Left lung (tissue), 10 donors: ENCODE measurements around the gene FRZB. TPM values are rescaled to one million over a fixed set of nuclear protein-coding genes. Genes with fewer than 3 reads are reported as not detected.
"Not testable (repeated sequence)": the region's sequence is repeated elsewhere in the genome, so short reads cannot be mapped to it uniquely, and the experiment has no call there.

ENCODE experiments used
- ATAC-seq: fragments of 200-7000 bp; cut with Tn5 transposase; one replicate; pipeline ENCODE4 v1.9.1; 2020; ENCODE audit warnings: moderate library complexity
- DNase-seq, 4 donors: peaks; one replicate each; pipeline ENCODE4 v3.0.0-alpha.2; 2013 to 2020
- H3K27ac ChIP-seq, 2 donors: fragments of 200-600 bp; sonication (generic) in 1 of 2; one replicate each; pipeline versions ENCODE4 v1.5.0 to v1.8.0; 2020 to 2021
- H3K27me3 ChIP-seq, 2 donors: fragments of 200-600 bp; sonication (generic) in 1 of 2; one replicate each; pipeline versions ENCODE4 v1.5.0 to v1.8.0; 2020 to 2021
- H3K36me3 ChIP-seq, 2 donors: fragments of 200-600 bp; sonication (generic) in 1 of 2; one replicate each; pipeline versions ENCODE4 v1.5.0 to v1.8.0; 2020 to 2021
- H3K4me1 ChIP-seq, 2 donors: fragments of 200-600 bp; one replicate each; pipeline ENCODE4 v1.8.0; 2021
- H3K4me3 ChIP-seq, 2 donors: fragments of 200-600 bp; sonication (generic) in 1 of 2; one replicate each; pipeline versions ENCODE4 v1.5.0 to v1.8.0; 2020 to 2021; ENCODE audit warnings: mild to moderate bottlenecking in 1 of 2
- H3K9me3 ChIP-seq, 2 donors: fragments of 200-600 bp; sonication (generic) in 1 of 2; one replicate each; pipeline versions ENCODE4 v1.5.0 to v1.8.0; 2020 to 2021
- intact Hi-C, 2 donors: fragments of 100-400 bp; cut with DNase I; formaldehyde crosslinking; loops; one replicate each; pipeline versions ENCODE4 v1.11.2 to v1.14.2; 2022
- polyA plus RNA-seq, 6 donors: library from polyadenylated mRNA; unstranded; fragments of 120-200 nt; gene quantifications; one replicate each; pipeline ENCODE4 v1.2.1, GENCODE V29; 2013; ENCODE audit not compliant: insufficient read length in 6 of 6
- total RNA-seq, 2 donors: library from RNA; stranded (reverse); fragmentation: NEBNext Ultra II Directional; extraction: Animal tissue kit (Norgen Biotek cat#: 25700); gene quantifications; one replicate each; pipeline ENCODE4 v1.2.1, GENCODE V29; 2021
- TF ChIP-seq, protein P1 (sequence below), 2 donors: fragments of 200-600 bp; sonication (generic) in 1 of 2; IDR thresholded peaks; one replicate each; pipeline versions ENCODE4 v1.5.0 to v1.8.0; 2021; ENCODE audit warnings: antibody characterized with exemption in 2 of 2
- donor health status: DM: no; HTN: yes; CAD: no.
- donor health status: DM: no; HTN: no; CAD: no.

FRZB gene
- total and polyA plus RNA-seq, 8 donors = 0.76 to 3.8 (median 2.6) TPM

DNA sequence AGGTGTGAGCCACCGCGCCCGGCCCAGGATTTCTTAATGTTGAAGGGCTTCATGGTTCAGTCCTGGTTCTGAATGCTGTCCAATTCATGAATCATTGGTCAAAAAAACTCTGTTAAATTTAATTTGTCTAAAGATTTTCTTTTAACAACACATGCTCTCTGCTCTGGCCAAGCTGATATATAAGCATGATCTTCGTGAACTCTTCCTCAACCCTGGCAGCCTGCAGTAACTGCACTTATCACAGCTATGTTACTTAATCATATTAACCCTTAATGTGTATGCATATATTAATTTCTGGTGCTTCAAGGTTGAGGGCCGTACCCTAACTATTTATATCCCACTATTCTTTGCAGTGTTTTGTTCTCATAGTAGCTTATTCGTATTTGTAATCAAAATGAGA, 29.4 kb upstream of the FRZB start:
- ATAC-seq (no peak), DNase-seq (no peak)
- TF ChIP-seq, protein P1, sequence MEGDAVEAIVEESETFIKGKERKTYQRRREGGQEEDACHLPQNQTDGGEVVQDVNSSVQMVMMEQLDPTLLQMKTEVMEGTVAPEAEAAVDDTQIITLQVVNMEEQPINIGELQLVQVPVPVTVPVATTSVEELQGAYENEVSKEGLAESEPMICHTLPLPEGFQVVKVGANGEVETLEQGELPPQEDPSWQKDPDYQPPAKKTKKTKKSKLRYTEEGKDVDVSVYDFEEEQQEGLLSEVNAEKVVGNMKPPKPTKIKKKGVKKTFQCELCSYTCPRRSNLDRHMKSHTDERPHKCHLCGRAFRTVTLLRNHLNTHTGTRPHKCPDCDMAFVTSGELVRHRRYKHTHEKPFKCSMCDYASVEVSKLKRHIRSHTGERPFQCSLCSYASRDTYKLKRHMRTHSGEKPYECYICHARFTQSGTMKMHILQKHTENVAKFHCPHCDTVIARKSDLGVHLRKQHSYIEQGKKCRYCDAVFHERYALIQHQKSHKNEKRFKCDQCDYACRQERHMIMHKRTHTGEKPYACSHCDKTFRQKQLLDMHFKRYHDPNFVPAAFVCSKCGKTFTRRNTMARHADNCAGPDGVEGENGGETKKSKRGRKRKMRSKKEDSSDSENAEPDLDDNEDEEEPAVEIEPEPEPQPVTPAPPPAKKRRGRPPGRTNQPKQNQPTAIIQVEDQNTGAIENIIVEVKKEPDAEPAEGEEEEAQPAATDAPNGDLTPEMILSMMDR (IDR thresholded peaks at IDR 0.05) = no peak
- Histone ChIP-seq H3K27me3 (no peaks in the 10 kb centered on the region), H3K36me3 (no peaks in the 10 kb centered on the region), H3K9me3 (no peaks in the 10 kb centered on the region), H3K4me1 (no peaks in the 10 kb centered on the region), H3K27ac (no peak overlapping the region), H3K4me3 (no peak overlapping the region)
- intact Hi-C loops = no loop called here

DNA sequence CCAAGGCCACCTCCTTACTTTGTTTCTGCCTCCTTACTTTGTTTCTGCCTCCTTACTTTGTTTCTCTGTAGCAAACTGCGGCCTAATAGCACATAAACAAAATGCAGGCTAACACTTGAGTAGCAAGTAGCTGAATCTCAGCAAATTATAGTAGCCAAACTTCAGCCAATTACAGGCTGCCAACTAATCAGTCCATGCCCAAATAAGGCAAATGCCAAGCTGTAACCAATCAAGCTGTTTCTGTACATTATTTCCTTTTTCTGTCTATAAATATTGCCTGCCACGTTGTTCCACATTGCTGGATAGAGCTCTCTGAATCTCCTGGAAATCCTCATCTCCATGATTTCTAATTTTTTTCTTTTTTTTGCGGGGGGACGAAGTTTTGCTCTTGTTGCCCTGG, 28.7 kb upstream of the FRZB start:
- Histone ChIP-seq H3K4me1 (no peaks in the 10 kb centered on the region), H3K4me3 (no peak overlapping the region), H3K27me3 (no peaks in the 10 kb centered on the region), H3K9me3 (no peaks in the 10 kb centered on the region), H3K27ac (no peak overlapping the region), H3K36me3 (no peaks in the 10 kb centered on the region)
- intact Hi-C loops = no loop called here
- DNase-seq = no peak
- TF ChIP-seq, protein P1 (IDR thresholded peaks at IDR 0.05) = no peak
- ATAC-seq = no peak

DNA sequence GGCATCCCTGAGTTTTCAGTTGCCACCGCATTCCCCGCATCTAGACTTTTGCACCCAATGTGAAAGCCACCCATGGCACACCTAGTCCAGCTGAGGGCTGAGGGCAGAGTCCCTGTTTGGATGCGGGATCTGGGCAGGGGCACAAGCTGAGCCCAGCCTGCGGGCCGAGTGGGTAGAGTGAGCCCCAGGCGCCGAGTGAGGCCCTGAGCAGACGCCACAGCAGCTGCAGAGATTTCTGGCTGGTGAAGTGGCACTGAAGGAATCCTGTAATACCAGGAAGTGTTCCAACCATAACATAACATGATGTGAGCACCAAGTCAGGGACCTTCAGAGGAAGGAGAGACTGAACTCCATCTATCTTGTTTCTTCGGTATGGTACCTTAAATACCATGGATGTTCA, 27.7 kb upstream of the FRZB start:
- H3K4me1 ChIP-seq = no peaks in the 10 kb centered on the region
- H3K36me3 ChIP-seq = no peaks in the 10 kb centered on the region
- intact Hi-C loops = no loop called here
- DNase-seq = no peak
- H3K27me3 ChIP-seq = no peaks in the 10 kb centered on the region
- H3K4me3 ChIP-seq = no peak overlapping the region
- no peak for ATAC-seq
- H3K27ac ChIP-seq = no peak overlapping the region
- no peaks in the 10 kb centered on the region for H3K9me3 ChIP-seq
- TF ChIP-seq, protein P1 (IDR thresholded peaks at IDR 0.05) = no peak

DNA sequence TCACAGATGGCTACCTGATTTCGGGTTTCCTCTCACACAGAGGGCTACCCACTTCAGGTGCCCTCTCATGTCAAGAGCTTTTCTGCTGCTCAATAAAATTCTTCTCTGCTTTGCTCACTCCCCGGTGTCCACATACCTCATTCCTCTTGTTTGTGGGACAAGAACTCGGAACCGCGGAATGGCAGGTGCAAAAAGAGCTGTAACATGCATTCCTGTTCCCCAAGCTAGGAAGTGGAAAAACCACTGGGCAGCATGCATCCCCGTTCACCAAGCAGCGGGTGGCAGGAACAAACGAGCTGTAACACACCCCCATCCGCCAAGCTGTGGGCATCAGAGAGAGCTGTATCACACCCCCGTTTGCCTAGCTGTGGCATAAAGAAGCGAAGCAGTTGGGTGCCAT, 27.2 kb upstream of the FRZB start:
- H3K27ac ChIP-seq = no peak overlapping the region
- TF ChIP-seq, protein P1 (IDR thresholded peaks at IDR 0.05) = no peak
- intact Hi-C loops = no loop called here
- H3K4me3 ChIP-seq = no peak overlapping the region
- H3K36me3 ChIP-seq = no peaks in the 10 kb centered on the region
- no peaks in the 10 kb centered on the region for H3K27me3 ChIP-seq
- DNase-seq (no peak), ATAC-seq (no peak)
- no peaks in the 10 kb centered on the region for H3K9me3 ChIP-seq
- no peaks in the 10 kb centered on the region for H3K4me1 ChIP-seq

DNA sequence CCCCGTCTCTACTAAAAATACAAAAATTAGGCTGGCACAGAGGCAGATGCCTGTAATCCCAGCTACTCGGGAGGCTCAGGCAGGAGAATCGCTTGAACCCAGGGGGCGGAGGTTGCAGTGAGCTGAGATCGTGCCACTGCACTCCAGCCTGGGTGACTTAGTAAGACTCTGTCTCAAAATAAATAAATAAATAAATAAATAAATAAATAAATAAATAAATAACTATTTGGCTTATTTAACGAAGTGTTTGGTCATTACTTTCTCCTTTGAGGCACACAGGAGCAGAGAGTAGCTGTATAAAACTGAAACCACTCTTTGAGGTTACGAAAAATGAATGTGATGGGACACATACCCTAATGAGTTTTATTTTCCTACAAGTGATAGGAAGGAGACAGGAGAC, 26.6 kb upstream of the FRZB start:
- DNase-seq, H3K4me1 ChIP-seq, H3K36me3 ChIP-seq, H3K27me3 ChIP-seq, ATAC-seq, intact Hi-C loops, H3K4me3 ChIP-seq, H3K9me3 ChIP-seq, H3K27ac ChIP-seq: not testable (repeated sequence)

DNA sequence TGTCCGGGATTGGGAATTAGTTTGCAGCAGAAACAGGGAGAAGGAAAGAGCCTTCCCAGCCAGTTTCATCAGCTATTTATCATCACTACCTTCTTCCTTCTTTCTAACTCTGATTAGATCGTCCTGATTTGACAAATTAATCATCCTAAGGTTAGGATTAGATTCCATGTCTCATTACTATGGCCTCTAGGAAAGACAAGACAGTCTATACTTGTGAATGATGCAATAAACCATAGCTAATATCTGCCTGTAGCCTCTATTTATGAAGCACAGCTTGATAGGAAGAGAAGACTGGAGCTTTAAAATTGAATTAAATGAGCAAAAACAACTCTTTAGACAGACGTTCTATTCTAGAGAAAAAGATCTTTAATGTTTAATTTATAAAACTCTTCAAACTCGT, 25.2 kb upstream of the FRZB start:
- TF ChIP-seq, protein P1 (IDR thresholded peaks at IDR 0.05) = no peak
- Histone ChIP-seq H3K9me3 (no peaks in the 10 kb centered on the region), H3K4me1 (no peaks in the 10 kb centered on the region), H3K4me3 (no peak overlapping the region), H3K36me3 (no peaks in the 10 kb centered on the region), H3K27ac (no peak overlapping the region), H3K27me3 (no peaks in the 10 kb centered on the region)
- intact Hi-C loops = no loop called here
- ATAC-seq (no peak), DNase-seq (no peak)
